HepG2 (cell line): ENCODE measurements around the gene COX7A2L. TPM values are rescaled to one million over a fixed set of nuclear protein-coding genes. Genes with fewer than 3 reads are reported as not detected.
A peak's percentile ranks its signal among the peaks of the same experiment; 100 is the strongest.

Experiments used
- CREB1 ChIP-seq, 2 experiments: fragments of 450-650 bp in 1 of 2; IDR thresholded peaks; 2 replicates each; pipeline ENCODE4 v1.6.1; 2016 to 2017; ENCODE audit warnings: control low read depth in 1 of 2, mild to moderate bottlenecking in 1 of 2, missing compliant biosample characterization in 1 of 2, missing genetic modification characterization in 1 of 2
- E2F2 ChIP-seq: sonication (generic); formaldehyde crosslinking; IDR thresholded peaks from 2 replicates; pipeline ENCODE4 v1.4.0; 2020; ENCODE audit warnings: missing genetic modification reagents, borderline replicate concordance
- GATAD2A ChIP-seq: IDR thresholded peaks from 2 replicates; pipeline ENCODE4 v1.6.1; 2016
- KDM2A ChIP-seq: sonication (generic); formaldehyde crosslinking; IDR thresholded peaks from 2 replicates; pipeline ENCODE4 v1.4.0; 2020; ENCODE audit warnings: low read depth, missing genetic modification reagents, borderline replicate concordance
- MTERF4 ChIP-seq: sonication (generic); formaldehyde crosslinking; IDR thresholded peaks from 2 replicates; pipeline ENCODE4 v1.8.0; 2023; ENCODE audit warnings: mild to moderate bottlenecking, missing genetic modification reagents
- MXI1 ChIP-seq: IDR thresholded peaks from 3 replicates; pipeline ENCODE4 v1.6.1; 2012; ENCODE audit warnings: low read depth, low read length, inconsistent platforms, borderline replicate concordance
- NFYB ChIP-seq: sonication (generic); formaldehyde crosslinking; IDR thresholded peaks from 2 replicates; pipeline ENCODE4 v1.4.0; 2020; ENCODE audit warnings: missing genetic modification reagents
- NR2F6 ChIP-seq, 2 experiments: IDR thresholded peaks; 2 replicates each; pipeline ENCODE4 v1.6.1; 2016; ENCODE audit warnings: antibody characterized with exemption in 1 of 2, mild to moderate bottlenecking in 1 of 2
- POGZ ChIP-seq: sonication (generic); formaldehyde crosslinking; IDR thresholded peaks from 2 replicates; pipeline ENCODE4 v1.4.0; 2020; ENCODE audit warnings: mild to moderate bottlenecking, missing genetic modification reagents
- RBAK ChIP-seq: sonication (generic); formaldehyde crosslinking; IDR thresholded peaks from 2 replicates; pipeline ENCODE4 v1.5.1; 2020; ENCODE audit warnings: mild to moderate bottlenecking, missing genetic modification reagents
- REPIN1 ChIP-seq: sonication (generic); formaldehyde crosslinking; IDR thresholded peaks from 2 replicates; pipeline ENCODE4 v1.8.0; 2022; ENCODE audit warnings: missing genetic modification reagents, low read depth, mild to moderate bottlenecking, borderline replicate concordance
- SALL1 ChIP-seq: sonication (generic); formaldehyde crosslinking; IDR thresholded peaks from 2 replicates; pipeline ENCODE4 v1.8.0; 2022; ENCODE audit warnings: mild to moderate bottlenecking, missing genetic modification reagents
- SMC3 ChIP-seq: IDR thresholded peaks from 2 replicates; pipeline ENCODE4 v1.6.1; 2011; ENCODE audit warnings: low read length, improper control_type of control experiment
- UBTF ChIP-seq: sonication (generic); formaldehyde crosslinking; IDR thresholded peaks from 2 replicates; pipeline ENCODE4 v1.4.0; 2020; ENCODE audit warnings: mild to moderate bottlenecking, missing genetic modification reagents
- WIZ ChIP-seq: sonication (generic); formaldehyde crosslinking; IDR thresholded peaks from 2 replicates; pipeline ENCODE4 v1.5.1; 2020; ENCODE audit warnings: mild to moderate bottlenecking, missing genetic modification reagents
- ZBTB2 ChIP-seq: sonication (generic); formaldehyde crosslinking; IDR thresholded peaks from 2 replicates; pipeline ENCODE4 v1.8.0; 2022; ENCODE audit warnings: low read depth, missing genetic modification reagents
- ZBTB38 ChIP-seq: sonication (generic); formaldehyde crosslinking; IDR thresholded peaks from 2 replicates; pipeline ENCODE4 v1.5.1; 2020; ENCODE audit warnings: mild to moderate bottlenecking, missing genetic modification reagents
- ZMYM3 ChIP-seq: sonication (generic); formaldehyde crosslinking; IDR thresholded peaks from 2 replicates; pipeline ENCODE4 v1.5.1; 2020; ENCODE audit warnings: mild to moderate bottlenecking, missing genetic modification reagents
- ZNF160 ChIP-seq: sonication (generic); formaldehyde crosslinking; IDR thresholded peaks from 2 replicates; pipeline ENCODE4 v1.8.0; 2022; ENCODE audit warnings: mild to moderate bottlenecking, inconsistent platforms, missing genetic modification reagents
- ZNF234 ChIP-seq: sonication (generic); formaldehyde crosslinking; conservative IDR thresholded peaks from 2 replicates; pipeline ENCODE4 v1.5.1; 2020; ENCODE audit warnings: mild to moderate bottlenecking, missing genetic modification reagents
- ZNF574 ChIP-seq: sonication (generic); formaldehyde crosslinking; IDR thresholded peaks from 2 replicates; pipeline ENCODE4 v1.4.0; 2020; ENCODE audit warnings: missing genetic modification reagents
- ZNF616 ChIP-seq: sonication (generic); formaldehyde crosslinking; IDR thresholded peaks from 2 replicates; pipeline ENCODE4 v1.5.0; 2020; ENCODE audit warnings: low read depth, mild to moderate bottlenecking, missing genetic modification reagents
- polyA plus RNA-seq, 8 experiments: library from polyadenylated mRNA; depleted of rRNA in 3 of 8; stranded (reverse) in 7 of 8; unstranded in 1 of 8; fragments of >200 nt; fragmentation: Illumina TruSeq in 4 of 8; extraction: Trizol in 4 of 8; gene quantifications; 2 replicates each; pipeline versions ENCODE4 v1.2.1 to v1.2.3, GENCODE V29; 2011 to 2016; ENCODE audit warnings: low read depth in 4 of 8, missing spikeins in 1 of 8, mixed read lengths in 1 of 8; ENCODE audit not compliant: insufficient read depth in 1 of 8
- total RNA-seq, 5 experiments: library from RNA; depleted of rRNA; stranded (reverse); fragments of >200 nt; fragmentation: Illumina TruSeq; extraction: Trizol; gene quantifications; 2 replicates each; pipeline ENCODE4 v1.2.3, GENCODE V29; 2016; ENCODE audit warnings: low read depth in 1 of 5

COX7A2L gene
- total and polyA plus RNA-seq, 2 of the 13 experiments (the other 11 are each of a cell fraction or from before 2014, with no cell fraction given) = 155 to 201 TPM

GRCh38 chr2:42385225-42385624 lies 24.2 kb upstream of the COX7A2L start (continued):
- TF ChIP-seq ZNF616 (no peak), ZBTB38 (CRISPR knock-in tag) (peak; percentile 59; the same call in 1 of the 2 replicates), ZNF574 (CRISPR knock-in tag) (peak; percentile 40; the same call in 1 of the 2 replicates), WIZ (CRISPR knock-in tag) (0 out of 2 replicates have a peak, but pooled peaks have one; percentile 29), ZBTB2 (CRISPR knock-in tag) (no peak), MXI1 (0 out of 3 replicates have a peak, but pooled peaks have one; percentile 10), ZNF160 (no peak), REPIN1 (0 out of 2 replicates have a peak, but pooled peaks have one; percentile 30), E2F2 (no peak), NFYB (CRISPR knock-in tag) (no peak), GATAD2A (CRISPR knock-in tag) (no peak), UBTF (peak; percentile 23; the same call in 1 of the 2 replicates), KDM2A (CRISPR knock-in tag) (0 out of 2 replicates have a peak, but pooled peaks have one; percentile 41), SALL1 (CRISPR knock-in tag) (peak; percentile 60), ZNF234 (no peak), MTERF4 (CRISPR knock-in tag) (peak; percentile 19; the same call in 1 of the 2 replicates), ZMYM3 (peak; percentile 51; the same call in 1 of the 2 replicates), POGZ (CRISPR knock-in tag) (peak; percentile 58; the same call in 1 of the 2 replicates), CREB1 (IDR thresholded peaks at IDR 0.05) (no peak), CREB1 (CRISPR knock-in tag; IDR thresholded peaks at IDR 0.05) (no peak), NR2F6 (IDR thresholded peaks at IDR 0.05) (no peak), NR2F6 (CRISPR knock-in tag; IDR thresholded peaks at IDR 0.05) (peak; percentile 24; the same call in 1 of the 2 replicates), RBAK (CRISPR knock-in tag) (no peak), SMC3 (peak; percentile 55)
